ENCODE data around the gene PTPN20.

PTPN20 gene

GRCh38 chr10:47021850-47022249 is 110.6 kb downstream of the PTPN20 start:
- no peak for DNase-seq (ENCODE audit: low read depth)

GRCh38 chr10:47022311-47023131 is 111.3 kb downstream of the PTPN20 start:
- DNase-seq (ENCODE audit: low read depth): no peak

DNA sequence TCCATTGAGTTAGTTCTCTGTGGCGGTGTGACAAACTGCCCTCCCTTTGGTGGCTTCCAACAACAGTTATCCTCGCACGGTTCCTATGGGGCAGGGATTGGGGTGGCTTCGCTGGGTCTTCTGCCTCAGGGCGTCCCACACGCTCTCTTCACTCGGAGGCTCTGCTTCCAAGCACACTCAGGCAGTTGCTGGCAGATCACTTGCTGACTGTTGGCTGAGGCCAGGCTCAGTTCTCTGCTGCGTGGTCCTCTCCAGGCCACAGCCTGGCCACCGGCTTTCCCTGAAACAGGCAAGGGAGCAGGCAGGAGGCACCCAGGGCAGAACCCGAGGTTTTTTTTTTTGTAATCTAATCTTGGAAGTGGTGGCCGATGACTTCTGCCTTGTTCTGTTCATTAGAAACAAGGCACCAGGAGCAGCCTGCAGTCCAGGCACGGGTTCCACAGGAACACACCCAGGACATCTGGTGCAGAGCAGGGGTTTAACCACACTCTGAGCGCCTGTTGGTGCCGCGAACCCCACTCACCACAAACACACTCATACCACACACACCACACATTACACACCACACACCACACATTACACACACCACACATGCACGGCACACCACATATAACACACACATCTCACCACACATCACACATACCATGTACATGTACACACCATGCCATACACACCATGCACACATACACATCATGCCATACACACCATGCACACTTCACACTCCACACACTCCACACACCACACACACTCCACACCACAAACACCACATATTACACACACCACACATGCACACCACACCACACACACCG is 112.2 kb downstream of the PTPN20 start:
- DNase-seq (ENCODE audit: low read depth): no peak

- DNase-seq (ENCODE audit: low read depth): no peak
These were observed 112.8 kb downstream of the PTPN20 start for GRCh38 chr10:47024046-47024322.

DNA sequence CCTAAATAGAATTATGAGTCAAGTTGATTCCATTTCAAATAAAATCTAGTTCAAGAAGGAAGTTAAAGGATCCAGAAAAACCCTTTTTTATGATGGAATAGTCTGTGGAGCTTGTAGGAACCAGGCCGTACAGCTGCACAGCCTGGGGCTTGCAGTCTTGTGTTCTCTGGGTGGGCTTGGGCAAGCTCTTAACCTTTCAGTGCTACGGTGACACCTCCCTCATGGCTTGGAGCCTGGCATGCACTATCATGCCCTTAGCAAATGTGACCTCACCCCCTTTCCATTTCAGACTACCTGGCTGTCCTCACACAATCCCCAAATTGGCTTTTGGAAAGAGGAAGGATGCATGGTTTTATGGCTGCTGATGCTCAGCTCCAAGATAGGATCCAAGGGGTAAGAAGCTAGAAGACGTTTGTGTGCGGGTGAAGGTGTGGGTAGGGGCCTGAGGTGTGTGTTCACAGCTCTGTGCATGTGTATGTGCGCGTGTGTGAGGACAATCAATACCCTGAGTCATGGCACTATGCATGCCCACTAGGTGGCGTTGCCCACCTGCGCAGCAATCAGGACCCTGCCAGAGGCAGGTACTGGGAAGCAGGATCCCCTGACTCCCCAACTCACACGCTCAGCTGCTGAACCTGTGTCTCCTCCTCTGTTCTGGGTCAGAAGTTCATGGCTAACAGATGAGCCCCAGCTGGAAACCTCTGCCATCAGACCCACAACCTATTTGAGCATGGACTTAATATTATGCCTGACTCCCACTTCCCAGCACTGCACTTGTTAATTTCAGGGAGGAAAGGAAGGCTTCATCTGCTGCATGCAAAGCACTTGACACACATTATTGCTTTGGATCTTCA is 113.4 kb downstream of the PTPN20 start:
- peak; percentile 51 for DNase-seq (ENCODE audit: low read depth)

- DNase-seq (ENCODE audit: low read depth): no peak
These were observed 114.0 kb downstream of the PTPN20 start for GRCh38 chr10:47025253-47025539.

GRCh38 chr10:47025540-47026300 is 114.5 kb downstream of the PTPN20 start:
- DNase-seq (ENCODE audit: low read depth): no peak

GRCh38 chr10:47026301-47027107 is 115.3 kb downstream of the PTPN20 start:
- DNase-seq (ENCODE audit: low read depth): no peak

DNA sequence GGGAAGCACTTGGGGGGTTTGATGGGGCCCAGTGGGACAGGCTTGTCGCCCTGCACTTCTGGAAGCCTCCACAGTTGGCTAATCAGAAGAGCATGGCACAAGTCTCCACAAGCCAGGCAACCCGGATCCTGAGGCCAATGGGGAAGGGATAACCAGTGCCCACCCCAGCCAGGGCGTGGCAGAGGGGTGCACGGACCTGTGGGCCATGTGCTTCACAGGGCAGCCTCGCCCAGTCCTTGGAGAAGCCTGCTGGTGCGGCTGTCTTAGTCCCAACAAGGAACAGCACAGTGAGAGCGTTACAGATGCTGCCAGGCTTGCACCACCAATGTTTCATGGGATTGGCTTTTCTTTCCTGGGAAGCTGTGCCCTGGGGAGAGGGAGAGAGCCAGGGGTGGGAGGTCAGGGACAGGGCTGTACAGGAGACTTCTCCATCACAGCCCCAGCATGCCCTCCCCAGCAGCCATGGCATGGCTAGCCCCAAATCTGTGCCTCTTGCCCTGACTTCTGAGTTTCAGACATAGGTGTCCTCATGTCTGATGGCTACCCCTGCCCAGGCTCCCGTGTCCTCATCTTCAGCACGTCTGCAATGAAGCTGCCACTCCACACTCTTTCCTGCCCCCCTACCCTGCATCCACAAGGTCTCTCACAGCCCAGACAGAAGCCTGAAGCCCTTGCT is 116.0 kb downstream of the PTPN20 start:
- no peak for DNase-seq (ENCODE audit: low read depth)

GRCh38 chr10:47027784-47028260 is 116.6 kb downstream of the PTPN20 start:
- DNase-seq (ENCODE audit: low read depth): no peak

GRCh38 chr10:47028466-47028865 is 117.2 kb downstream of the PTPN20 start:
- no peak for DNase-seq (ENCODE audit: low read depth)

DNA sequence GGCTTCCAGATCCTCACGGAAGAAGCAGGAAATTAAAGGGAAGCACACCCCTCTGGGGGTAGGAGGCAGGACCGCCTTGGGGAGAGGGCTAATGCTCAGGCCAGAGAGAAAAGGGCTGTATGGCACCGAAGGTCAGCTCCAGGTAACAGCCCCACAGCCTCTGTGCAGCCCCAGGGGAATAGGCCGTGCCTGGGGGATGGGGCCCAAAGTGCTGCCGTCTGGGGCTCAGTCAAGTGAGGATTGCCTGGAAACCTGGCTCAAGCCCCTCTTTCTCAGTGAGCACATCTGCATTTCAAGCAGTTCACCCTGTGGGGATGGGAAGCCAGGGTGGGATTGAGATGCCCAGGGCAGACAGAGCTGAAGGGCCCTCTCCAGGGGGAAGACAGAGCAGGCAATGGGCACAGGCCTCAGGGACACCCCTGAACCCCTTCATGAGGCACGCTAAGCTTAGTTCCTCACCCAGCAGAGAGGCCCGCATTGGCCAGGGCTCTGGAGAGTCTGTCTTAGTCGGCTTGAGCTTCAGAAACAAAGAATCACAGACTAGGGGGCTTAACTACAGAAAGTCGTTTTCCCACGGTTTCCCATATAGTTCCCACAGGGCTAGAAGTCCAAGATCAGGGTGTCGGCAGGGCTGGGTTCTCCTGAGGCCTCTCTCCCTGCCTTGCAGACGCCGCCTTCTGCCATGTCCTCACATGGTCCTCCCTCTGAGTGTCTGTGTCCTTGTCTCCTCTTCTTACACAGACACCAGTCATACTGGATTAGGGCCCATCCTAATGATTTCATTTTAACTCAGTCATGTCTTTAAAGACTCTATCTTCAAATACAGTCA is 118.2 kb downstream of the PTPN20 start:
- no peak for DNase-seq (ENCODE audit: low read depth)

DNA sequence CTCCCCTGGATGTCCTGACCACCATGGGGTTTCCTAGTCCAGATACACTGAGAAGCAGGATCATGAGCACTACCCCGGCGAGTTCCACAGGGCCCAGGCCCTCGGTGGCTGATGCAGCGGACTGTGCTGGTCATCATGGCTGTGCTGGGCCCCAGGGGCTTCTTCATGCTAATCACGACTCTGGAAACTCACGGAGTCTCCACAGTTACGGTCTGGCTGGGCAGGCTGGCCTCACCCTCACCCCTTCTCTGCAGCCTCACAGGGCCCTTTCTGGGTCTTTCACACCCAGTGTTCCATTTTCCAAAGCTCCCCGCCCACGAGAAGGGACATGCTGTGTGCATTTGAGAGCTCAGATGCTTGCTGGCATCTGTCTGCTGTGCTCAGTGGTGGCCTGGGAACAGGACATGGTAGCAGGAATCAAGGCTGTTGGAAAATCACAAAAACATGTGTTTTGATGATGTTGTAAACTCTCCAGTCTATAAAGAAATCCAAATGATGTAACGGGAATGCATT is 119.0 kb downstream of the PTPN20 start:
- no peak for DNase-seq (ENCODE audit: low read depth)

- DNase-seq (ENCODE audit: low read depth): no peak
These were observed 120.1 kb downstream of the PTPN20 start for GRCh38 chr10:47031211-47031900.

DNA sequence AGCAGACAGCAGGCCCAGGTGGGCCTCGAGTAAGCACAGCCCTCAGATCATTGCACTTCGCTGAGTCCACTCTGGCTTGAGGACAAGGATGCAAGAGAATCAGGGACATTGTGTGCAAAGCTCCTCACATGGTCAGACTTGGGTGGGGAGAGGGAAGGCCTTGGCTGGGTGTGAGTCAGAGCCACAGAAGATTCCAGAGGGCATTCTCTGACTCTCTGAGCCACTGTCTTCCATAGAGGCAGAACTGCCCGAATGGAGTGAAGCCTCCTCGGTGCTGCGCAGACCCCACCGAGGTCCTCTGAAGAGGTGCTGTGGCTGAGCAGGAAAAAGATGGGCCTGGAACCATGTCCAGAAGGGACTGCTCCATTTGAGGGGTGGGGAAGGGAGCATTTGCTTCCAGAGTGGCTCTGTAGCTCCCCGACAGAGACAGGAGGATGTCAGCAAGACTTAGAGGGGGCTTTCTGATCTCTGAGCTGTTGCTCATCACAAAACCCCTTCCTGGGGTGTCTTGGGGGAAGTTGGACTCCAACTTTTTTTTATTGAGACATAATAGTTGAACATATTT is 120.8 kb downstream of the PTPN20 start:
- no peak for DNase-seq (ENCODE audit: low read depth)

DNA sequence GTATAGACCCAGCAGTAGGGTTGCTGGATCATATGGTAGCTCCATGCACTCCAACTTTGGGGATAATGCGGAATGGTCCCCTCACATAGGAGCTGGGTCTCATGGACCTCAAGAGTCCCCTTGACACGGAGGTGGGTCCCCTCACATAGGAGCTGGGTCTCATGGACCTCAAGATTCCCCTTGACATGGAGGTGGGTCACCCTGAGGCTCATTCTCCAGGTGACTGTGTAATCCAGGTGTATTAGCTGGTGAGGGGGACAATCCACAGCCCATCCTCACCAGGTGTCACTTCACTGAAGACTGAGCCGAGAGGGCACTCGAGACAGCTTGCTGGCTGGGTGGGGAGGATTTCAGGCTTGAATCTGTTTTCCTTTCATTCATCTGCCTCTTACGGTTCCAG is 121.9 kb downstream of the PTPN20 start:
- no peak for DNase-seq (ENCODE audit: low read depth)

DNA sequence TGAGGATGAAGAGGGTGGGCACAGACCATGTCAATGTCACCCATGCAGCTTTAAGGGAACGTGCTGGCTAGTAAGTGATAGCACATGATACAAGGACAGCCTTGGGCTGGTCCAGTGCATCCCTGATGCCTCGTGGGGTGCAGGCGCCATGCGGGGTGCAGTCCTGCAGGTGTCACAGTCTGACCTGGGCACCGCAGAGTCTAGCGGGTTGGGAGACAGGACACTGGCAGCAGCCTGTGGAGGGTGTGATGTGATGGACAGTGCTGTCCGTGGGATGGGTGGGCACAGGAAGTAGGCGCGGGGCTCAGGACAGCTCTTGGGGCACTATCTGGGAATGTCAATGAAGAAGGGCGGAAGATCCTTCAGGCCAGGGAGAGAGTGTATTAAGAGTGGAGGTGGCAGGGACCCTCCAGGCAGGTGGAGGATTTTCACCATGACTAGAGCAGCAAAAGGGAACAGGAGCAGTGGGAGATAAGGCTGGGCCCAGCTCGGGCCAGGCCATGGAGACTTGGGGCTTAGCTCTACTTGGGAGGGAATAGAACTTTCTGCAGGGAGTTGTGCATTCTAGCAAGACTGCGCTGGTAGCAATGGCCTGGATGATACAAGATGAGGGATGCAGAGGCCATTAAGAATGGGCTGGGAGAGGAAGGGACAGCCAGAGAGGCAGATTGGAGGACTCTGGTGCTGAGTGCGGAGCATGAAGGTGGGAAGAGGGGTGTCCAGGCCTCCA is 122.5 kb downstream of the PTPN20 start:
- DNase-seq (ENCODE audit: low read depth): no peak
